UCSD-AML1 (cell line): Measurements from ENCODE around the gene METTL13.

Experiments
- DNase-seq: peaks from one replicate; lab custom pipeline; 2025; ENCODE audit not compliant: unreplicated experiment; lab: John Stamatoyannopoulos, UW

The METTL13 gene

GRCh38 chr1:171801487-171801891 lies 20.0 kb downstream of the METTL13 start:
- no peak for DNase-seq

- DNase-seq: no peak
Observed at GRCh38 chr1:171802207-171802606, 20.7 kb downstream of the METTL13 start.

- no peak for DNase-seq
Observed at GRCh38 chr1:171803045-171803444, 21.6 kb downstream of the METTL13 start.

- no peak for DNase-seq
Observed at GRCh38 chr1:171803461-171804022, 22.1 kb downstream of the METTL13 start.

GRCh38 chr1:171805395-171806115 lies 24.1 kb downstream of the METTL13 start:
- DNase-seq: no peak

- no peak for DNase-seq
Observed at GRCh38 chr1:171807556-171807955, 26.1 kb downstream of the METTL13 start.

GRCh38 chr1:171809834-171810233 lies 28.4 kb downstream of the METTL13 start:
- DNase-seq: no peak

GRCh38 chr1:171811672-171812071 lies 30.2 kb downstream of the METTL13 start:
- no peak for DNase-seq

- no peak for DNase-seq
Observed at GRCh38 chr1:171814692-171815091, 33.2 kb downstream of the METTL13 start.

GRCh38 chr1:171816300-171816901 lies 34.9 kb downstream of the METTL13 start:
- DNase-seq: no peak

- DNase-seq: no peak
Observed at GRCh38 chr1:171817511-171818265, 36.2 kb downstream of the METTL13 start.

- no peak for DNase-seq
Observed at GRCh38 chr1:171819946-171820345, 38.5 kb downstream of the METTL13 start.

GRCh38 chr1:171826973-171827372 lies 45.5 kb downstream of the METTL13 start:
- no peak for DNase-seq

GRCh38 chr1:171828794-171829193 lies 47.3 kb downstream of the METTL13 start:
- no peak for DNase-seq

- no peak for DNase-seq
Observed at GRCh38 chr1:171833091-171833825, 51.8 kb downstream of the METTL13 start.

- no peak for DNase-seq
Observed at GRCh38 chr1:171834821-171835220, 53.4 kb downstream of the METTL13 start.

- DNase-seq: no peak
Observed at GRCh38 chr1:171835891-171836290, 54.4 kb downstream of the METTL13 start.

GRCh38 chr1:171841050-171841910 lies 59.8 kb downstream of the METTL13 start, which contains the start of gene DNM3:
TSS of gene DNM3 (plus strand) at chr1:171841498. CDS start at chr1:171841657, 159 bp downstream.
- peak; percentile 86 for DNase-seq

- no peak for DNase-seq
Observed at GRCh38 chr1:171841931-171842761, 60.7 kb downstream of the METTL13 start.
